Right lobe of liver (tissue), 6 donors: Measurements from ENCODE around the gene ZCRB1. TPM values are rescaled to one million over a fixed set of nuclear protein-coding genes. Genes with fewer than 3 reads are reported as not detected.

ENCODE experiments used
- ATAC-seq, 4 donors: fragments of 200-7000 bp; cut with Tn5 transposase; one replicate each; pipeline ENCODE4 v1.9.1; 2020; ENCODE audit warnings: mild to moderate bottlenecking in 4 of 4, moderate library complexity in 4 of 4
- DNase-seq, 3 donors: peaks; one replicate each; pipeline ENCODE4 v3.0.0-alpha.2; 2020
- H3K27ac ChIP-seq, 3 donors: fragments of 200-600 bp; one replicate each; pipeline ENCODE4 v1.8.0; 2022
- H3K27me3 ChIP-seq, 2 donors: fragments of 200-600 bp; one replicate each; pipeline ENCODE4 v1.8.0; 2022
- H3K36me3 ChIP-seq, 4 donors: fragments of 200-600 bp; sonication (generic) in 1 of 4; one replicate each; pipeline versions ENCODE4 v1.5.1 to v1.8.0; 2017 to 2022; ENCODE audit warnings: control low read depth in 1 of 4
- H3K4me1 ChIP-seq, 4 donors: fragments of 200-600 bp; sonication (generic) in 1 of 4; one replicate each; pipeline versions ENCODE4 v1.5.1 to v1.8.0; 2017 to 2022; ENCODE audit warnings: control low read depth in 1 of 4
- H3K4me3 ChIP-seq, 3 donors: fragments of 200-600 bp; one replicate each; pipeline ENCODE4 v1.8.0; 2022
- H3K9me3 ChIP-seq, 4 donors: fragments of 200-600 bp; sonication (generic) in 1 of 4; one replicate each; pipeline versions ENCODE4 v1.5.1 to v1.8.0; 2017 to 2022; ENCODE audit warnings: control low read depth in 1 of 4
- POLR2A ChIP-seq: fragments of 450-650 bp; IDR thresholded peaks from one replicate; pipeline ENCODE4 v1.6.1; 2017; ENCODE audit warnings: antibody characterized with exemption, mild to moderate bottlenecking
- WGBS: methylation state at CpG from one replicate; pipeline ENCODE4 v1.1.6; 2018; ENCODE audit warnings: low coverage, low lambda C conversion rate; ENCODE audit not compliant: insufficient coverage; ENCODE audit errors: missing lambda C conversion rate; 5-methylcytosine and 5-hydroxymethylcytosine counted together
- intact Hi-C, 2 donors: fragments of 100-400 bp; cut with DNase I; formaldehyde crosslinking; loops; one replicate each; pipeline versions ENCODE4 v1.11.2 to v1.14.1; 2022
- total RNA-seq, 6 experiments: library from RNA; depleted of rRNA in 2 of 6; stranded (reverse); fragments of >200 nt in 2 of 6; fragmentation: NEBNext Ultra II Directional in 3 of 6; extraction: Animal tissue kit (Norgen Biotek cat#: 25700) in 3 of 6; gene quantifications; one replicate each; pipeline versions ENCODE4 v1.1.0 to v1.2.4, GENCODE V29; 2016 to 2023
- TF ChIP-seq, protein P1 (sequence below), 4 donors: fragments of 200-600 bp in 3 of 4; fragments of 450-650 bp in 1 of 4; IDR thresholded peaks; one replicate each; pipeline versions ENCODE4 v1.5.1 to v1.8.0; 2016 to 2022; ENCODE audit warnings: antibody characterized with exemption in 4 of 4, mild to moderate bottlenecking in 2 of 4
- donor health status: DM: no; HTN: yes; CAD: no.
- donor health status: DM: no; HTN: no; CAD: no.
- donor health status: DM: no; HTN: no; CAD: no.
- donor health status: DM: no; HTN: yes; CAD: no.
- donor health status: DM: no; HTN: yes; CAD: no.

The ZCRB1 gene
- total RNA-seq, 6 experiments from 2014 or later = 22.9 to 35.3 (median 23.5) TPM

DNA sequence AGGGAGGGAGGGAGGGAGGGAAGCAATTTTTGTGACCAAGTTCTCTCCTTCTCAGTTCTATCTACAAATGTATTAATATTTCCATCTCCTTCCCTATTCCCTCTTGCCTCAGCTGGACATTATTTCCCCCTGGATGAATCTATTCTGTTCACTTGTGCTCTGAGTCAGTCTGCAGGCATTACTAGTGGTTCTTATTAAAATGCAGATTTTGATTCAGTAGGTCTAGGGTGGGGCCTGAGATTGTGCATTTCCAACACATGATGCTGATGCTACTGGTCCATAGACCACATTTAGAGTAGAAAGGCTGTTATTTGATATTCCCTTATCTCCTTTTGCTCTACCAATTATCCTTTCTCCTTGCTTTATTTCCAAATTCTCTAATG is 47.8 kb downstream of the ZCRB1 start:
- Histone ChIP-seq H3K36me3 (no peaks in the 10 kb centered on the region), H3K9me3 (no peaks in the 10 kb centered on the region), H3K4me1 (peaks cover 0 to 13% (median 0%) of the 10 kb centered on the region in 4 donors), H3K27me3 (no peaks in the 10 kb centered on the region), H3K27ac (no peak overlapping the region), H3K4me3 (no peak overlapping the region)
- no peak for ATAC-seq
- intact Hi-C loops = no loop called here
- no peak for TF ChIP-seq POLR2A
- TF ChIP-seq, protein P1, sequence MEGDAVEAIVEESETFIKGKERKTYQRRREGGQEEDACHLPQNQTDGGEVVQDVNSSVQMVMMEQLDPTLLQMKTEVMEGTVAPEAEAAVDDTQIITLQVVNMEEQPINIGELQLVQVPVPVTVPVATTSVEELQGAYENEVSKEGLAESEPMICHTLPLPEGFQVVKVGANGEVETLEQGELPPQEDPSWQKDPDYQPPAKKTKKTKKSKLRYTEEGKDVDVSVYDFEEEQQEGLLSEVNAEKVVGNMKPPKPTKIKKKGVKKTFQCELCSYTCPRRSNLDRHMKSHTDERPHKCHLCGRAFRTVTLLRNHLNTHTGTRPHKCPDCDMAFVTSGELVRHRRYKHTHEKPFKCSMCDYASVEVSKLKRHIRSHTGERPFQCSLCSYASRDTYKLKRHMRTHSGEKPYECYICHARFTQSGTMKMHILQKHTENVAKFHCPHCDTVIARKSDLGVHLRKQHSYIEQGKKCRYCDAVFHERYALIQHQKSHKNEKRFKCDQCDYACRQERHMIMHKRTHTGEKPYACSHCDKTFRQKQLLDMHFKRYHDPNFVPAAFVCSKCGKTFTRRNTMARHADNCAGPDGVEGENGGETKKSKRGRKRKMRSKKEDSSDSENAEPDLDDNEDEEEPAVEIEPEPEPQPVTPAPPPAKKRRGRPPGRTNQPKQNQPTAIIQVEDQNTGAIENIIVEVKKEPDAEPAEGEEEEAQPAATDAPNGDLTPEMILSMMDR (IDR thresholded peaks at IDR 0.05) = no peak
- DNase-seq = no peak

DNA sequence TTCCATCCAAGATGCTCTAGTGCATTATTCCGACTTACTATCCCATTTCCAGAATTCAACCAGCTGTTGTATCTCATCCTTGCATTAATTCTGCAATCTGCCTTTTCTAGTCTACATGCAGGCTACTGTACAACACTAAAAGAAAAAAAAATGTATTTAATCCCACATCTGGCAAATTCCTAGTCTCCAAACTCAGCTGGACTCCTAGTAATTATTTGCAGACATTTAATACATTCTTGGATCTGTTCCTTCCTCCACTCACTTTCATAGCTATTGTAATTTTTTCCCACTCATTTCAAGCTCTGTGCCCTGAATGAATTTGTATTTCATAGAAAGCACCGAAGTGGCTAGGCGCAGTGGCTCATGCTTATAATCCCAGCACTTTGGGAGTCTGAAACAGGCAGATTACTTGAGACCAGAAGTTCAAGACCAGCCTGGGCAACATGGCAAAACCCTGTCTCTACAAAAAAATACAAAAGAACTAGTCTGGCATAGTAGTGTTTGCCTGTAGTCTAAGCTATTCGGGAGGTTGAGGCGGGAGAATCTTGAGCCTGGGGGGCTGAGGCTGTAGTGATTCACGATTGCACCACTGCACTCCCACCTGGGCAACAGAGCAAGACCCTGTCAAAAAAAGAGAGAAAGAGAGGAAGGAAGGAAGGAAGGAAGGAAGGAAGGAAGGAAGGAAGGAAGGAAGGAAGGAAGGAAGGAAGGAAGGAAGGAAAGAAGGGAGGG is 48.3 kb downstream of the ZCRB1 start:
- WGBS = 86% methylated on average over 5 of the region's 6 CpGs
- intact Hi-C loops = no loop called here

DNA sequence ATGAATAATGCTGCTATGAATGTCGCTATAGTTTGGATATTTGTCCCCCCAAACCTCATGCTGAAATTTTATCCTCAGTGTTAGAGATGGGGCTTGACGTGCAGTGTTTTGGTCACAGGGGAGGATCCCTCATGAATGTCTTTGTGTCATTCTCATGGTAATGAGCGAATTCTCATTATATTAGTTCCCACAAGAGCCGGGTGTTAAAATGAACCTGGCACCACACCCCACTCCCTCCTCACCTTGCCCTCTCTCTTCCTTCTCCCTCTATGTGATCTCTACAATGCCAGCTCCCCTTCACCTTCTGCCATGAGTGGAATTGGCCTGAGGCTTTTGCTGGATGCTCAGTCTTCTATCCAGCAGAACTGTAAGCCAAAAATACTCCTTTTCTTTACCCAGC is 50.4 kb downstream of the ZCRB1 start:
- WGBS = 80% methylated on average over 3 of the region's 4 CpGs
- DNase-seq = no peak
- no peaks in the 10 kb centered on the region for H3K9me3 ChIP-seq
- H3K27ac ChIP-seq = no peak overlapping the region
- H3K36me3 ChIP-seq = no peaks in the 10 kb centered on the region
- TF ChIP-seq, protein P1 (IDR thresholded peaks at IDR 0.05) = no peak
- TF ChIP-seq POLR2A = no peak
- no peaks in the 10 kb centered on the region for H3K27me3 ChIP-seq
- H3K4me1 ChIP-seq = no peaks in the 10 kb centered on the region
- no peak overlapping the region for H3K4me3 ChIP-seq
- intact Hi-C loops = no loop called here
- no peak for ATAC-seq

More for the DNA sequence above, 48.3 kb downstream of the ZCRB1 start:
- DNase-seq (no peak), ATAC-seq (no peak)
- H3K4me3 ChIP-seq = no peak overlapping the region
- H3K27me3 ChIP-seq = no peaks in the 10 kb centered on the region
- no peaks in the 10 kb centered on the region for H3K36me3 ChIP-seq
- peaks cover 0 to 11% (median 0%) of the 10 kb centered on the region in 4 donors for H3K4me1 ChIP-seq
- H3K27ac ChIP-seq = no peak overlapping the region
- TF ChIP-seq POLR2A = no peak
- TF ChIP-seq, protein P1 (IDR thresholded peaks at IDR 0.05) = no peak
- no peaks in the 10 kb centered on the region for H3K9me3 ChIP-seq

DNA sequence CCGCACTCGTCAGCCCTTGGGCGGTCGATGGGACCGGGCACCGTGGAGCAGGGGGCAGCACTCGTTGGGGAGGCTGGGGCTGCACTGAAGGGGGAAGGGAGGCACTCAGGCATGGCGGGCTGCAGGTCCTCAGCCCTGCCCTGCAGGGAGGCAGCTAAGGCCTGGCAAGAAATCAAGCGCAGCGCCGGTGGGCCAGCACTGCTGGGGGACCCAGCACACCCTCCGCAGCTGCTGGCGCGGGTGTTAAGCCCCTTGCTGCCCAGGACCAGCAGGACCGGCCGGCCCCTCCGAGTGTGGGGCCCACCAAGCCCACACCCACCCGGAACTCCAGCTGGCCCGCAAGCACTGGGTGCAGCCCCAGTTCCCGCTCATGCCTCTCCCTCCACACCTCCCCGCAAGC is 52.2 kb downstream of the ZCRB1 start:
- intact Hi-C loops = no loop called here
- Histone ChIP-seq H3K4me1 (no peaks in the 10 kb centered on the region), H3K9me3 (no peaks in the 10 kb centered on the region), H3K27ac (no peak overlapping the region), H3K36me3 (no peaks in the 10 kb centered on the region), H3K4me3 (no peak overlapping the region), H3K27me3 (no peaks in the 10 kb centered on the region)
- TF ChIP-seq, protein P1 (IDR thresholded peaks at IDR 0.05) = no peak
- no peak for TF ChIP-seq POLR2A
- DNase-seq (no peak), ATAC-seq (no peak)
- WGBS = 88% methylated on average over 6 of the region's 21 CpGs
